K562 (cell line): ENCODE data around the gene RPE65. TPM values are rescaled to one million over a fixed set of nuclear protein-coding genes. Genes with fewer than 3 reads are reported as not detected.

Source experiments
- ATAC-seq: fragments of 200-7000 bp; cut with Tn5 transposase; 3 replicates; pipeline ENCODE4 v1.9.1; 2020; ENCODE audit warnings: moderate library complexity
- BruUV-seq: library from RNA; stranded (reverse); fragments of 400-500 nt; replicated peaks from 2 replicates; lab custom pipeline; 2021; lab: Mats Ljungman, UMichigan
- CTCF ChIA-PET: fragments of 300-600 bp; formaldehyde crosslinking; extraction: SDS; loops from one replicate; lab custom pipeline; 2021; ENCODE audit warnings: low intra/inter-chr PET ratio; lab: Yijun Ruan, JAX
- POLR2A ChIA-PET: fragments of 300-600, 350-650 bp; sonication (Branson Sonifier 250); formaldehyde crosslinking; extraction: SDS; loops from one replicate; lab custom pipeline; 2021; ENCODE audit warnings: antibody characterized with exemption, inconsistent platforms; lab: Yijun Ruan, JAX
- DNase-seq, 4 experiments: peaks; one replicate each; pipeline versions ENCODE4 v3.0.0 to v3.0.0-alpha.2; 2011 to 2018; ENCODE audit warnings: low spot score in 3 of 4, mixed read lengths in 3 of 4; ENCODE audit errors: extremely low read depth in 1 of 4
- FAIRE-seq: peaks from 2 replicates; lab custom pipeline; 2011; peaks lifted over from hg19 to GRCh38; lab: Jason Lieb, UNC
- H2AFZ ChIP-seq: 2 replicates; pipeline ENCODE4 v1.6.0; 2011; ENCODE audit warnings: low read depth, low read length, control low read depth, inconsistent platforms
- H3K27ac ChIP-seq: fragments of 200-600 bp; 3 replicates; pipeline ENCODE4 v1.8.0; 2011; ENCODE audit warnings: low read depth, mild to moderate bottlenecking, control low read depth, inconsistent platforms, low read length, moderate library complexity, mixed read lengths; ENCODE audit errors: extremely low read depth
- H3K27me3 ChIP-seq, 2 experiments: fragments of 300-600 bp in 1 of 2; 2 replicates in 1 of 2; 3 replicates in 1 of 2; pipeline versions ENCODE4 v1.6.0 to v1.8.0; 2011; ENCODE audit warnings: inconsistent platforms in 2 of 2, low read length in 2 of 2, mild to moderate bottlenecking in 1 of 2, mixed read lengths in 1 of 2, moderate library complexity in 1 of 2; ENCODE audit not compliant: control insufficient read depth in 2 of 2, insufficient read depth in 2 of 2
- H3K36me3 ChIP-seq: fragments of 300-600 bp; 3 replicates; pipeline ENCODE4 v1.8.0; 2011; ENCODE audit warnings: mild to moderate bottlenecking, low read length, inconsistent platforms; ENCODE audit not compliant: control insufficient read depth, insufficient read depth
- H3K4me1 ChIP-seq, 2 experiments: fragments of 200-600 bp in 1 of 2; replicated peaks in 1 of 2; 2 replicates in 1 of 2; 3 replicates in 1 of 2; pipeline versions ENCODE4 v1.5.1 to v1.8.0; 2011; ENCODE audit warnings: inconsistent platforms in 2 of 2, low read length in 2 of 2, mild to moderate bottlenecking in 1 of 2, mixed read lengths in 1 of 2, moderate library complexity in 1 of 2; ENCODE audit not compliant: control insufficient read depth in 2 of 2, insufficient read depth in 2 of 2
- H3K4me2 ChIP-seq: 2 replicates; pipeline ENCODE4 v1.6.1; 2011; ENCODE audit warnings: low read length, control low read depth, inconsistent platforms, mixed read lengths; ENCODE audit not compliant: insufficient read depth
- H3K4me3 ChIP-seq: fragments of 200-600 bp; sonication (generic), shearing (Covaris generic); 2 replicates; pipeline ENCODE4 v1.5.1; 2016; ENCODE audit warnings: control low read depth, inconsistent platforms
- H3K79me2 ChIP-seq: fragments of 200-600 bp; 3 replicates; pipeline ENCODE4 v1.8.0; 2011; ENCODE audit warnings: low read length, inconsistent platforms; ENCODE audit not compliant: control insufficient read depth, insufficient read depth
- H3K9ac ChIP-seq, 2 experiments: 2 replicates each; pipeline versions ENCODE4 v1.6.0 to v1.6.1; 2011; ENCODE audit warnings: low read depth in 2 of 2, low read length in 2 of 2, control low read depth in 1 of 2, inconsistent platforms in 1 of 2, mild to moderate bottlenecking in 1 of 2, mixed read lengths in 1 of 2; ENCODE audit not compliant: insufficient read depth in 1 of 2
- H3K9me1 ChIP-seq: one replicate; pipeline ENCODE4 v1.6.0; 2011; ENCODE audit warnings: inconsistent platforms, mild to moderate bottlenecking, low read length, moderate library complexity; ENCODE audit not compliant: control insufficient read depth, insufficient read depth
- H3K9me3 ChIP-seq: replicated peaks from 2 replicates; pipeline ENCODE4 v1.5.1; 2011; ENCODE audit warnings: low read depth, low read length, inconsistent platforms; ENCODE audit not compliant: control insufficient read depth, insufficient read depth
- H4K20me1 ChIP-seq: replicated peaks from 2 replicates; pipeline ENCODE4 v1.6.1; 2011; ENCODE audit warnings: low read length, inconsistent platforms, mixed read lengths; ENCODE audit not compliant: control insufficient read depth, insufficient read depth
- ATF3 ChIP-seq, 2 experiments: fragments of 450-650 bp in 1 of 2; sonication (generic) in 1 of 2; formaldehyde crosslinking in 1 of 2; IDR thresholded peaks in 1 of 2; conservative IDR thresholded peaks in 1 of 2; 2 replicates each; pipeline versions ENCODE4 v1.6.1 to v1.8.1; 2016 to 2023; ENCODE audit warnings: mild to moderate bottlenecking in 2 of 2, moderate library complexity in 2 of 2, inconsistent platforms in 1 of 2, missing genetic modification reagents in 1 of 2
- HMBOX1 ChIP-seq: sonication (generic); IDR thresholded peaks from 2 replicates; pipeline ENCODE4 v1.6.1; 2016
- MLLT1 ChIP-seq, 2 experiments: fragments of 450-650 bp; IDR thresholded peaks; 2 replicates each; pipeline ENCODE4 v1.6.1; 2016
- NCOA1 ChIP-seq: fragments of 450-650 bp; IDR thresholded peaks from 2 replicates; pipeline ENCODE4 v1.6.1; 2016; ENCODE audit warnings: low read depth
- ZBTB34 ChIP-seq: fragments of 250-450 bp; sonication (Bioruptor Pico); IDR thresholded peaks from 2 replicates; pipeline ENCODE4 v1.8.0; 2021; ENCODE audit warnings: mild to moderate bottlenecking, moderate library complexity
- ZNF507 ChIP-seq: conservative IDR thresholded peaks from 2 replicates; pipeline ENCODE4 v1.6.1; 2017; ENCODE audit warnings: missing genetic modification characterization, missing compliant biosample characterization
- ZNF512 ChIP-seq: IDR thresholded peaks from 2 replicates; pipeline ENCODE4 v1.6.1; 2016; ENCODE audit warnings: missing genetic modification characterization, missing compliant biosample characterization
- ZNF639 ChIP-seq, 2 experiments: fragments of 200-800 bp in 1 of 2; sonication (Bioruptor generic) in 1 of 2; sonication (generic) in 1 of 2; formaldehyde crosslinking in 1 of 2; IDR thresholded peaks in 1 of 2; conservative IDR thresholded peaks in 1 of 2; 2 replicates each; pipeline versions ENCODE4 v1.5.0 to v1.6.1; 2016 to 2020; ENCODE audit warnings: missing compliant biosample characterization in 1 of 2, missing genetic modification characterization in 1 of 2, missing genetic modification reagents in 1 of 2
- WGBS: fragments of 100-300 bp; shearing (Covaris generic); methylation state at CpG from one replicate; pipeline ENCODE4 v1.1.6; 2016; ENCODE audit warnings: low coverage, mixed read lengths; ENCODE audit not compliant: insufficient coverage; ENCODE audit errors: missing lambda C conversion rate; 5-methylcytosine and 5-hydroxymethylcytosine counted together
- in situ Hi-C: fragments of 300-500 bp; cut with MboI; formaldehyde crosslinking; loops from 4 replicates; pipeline ENCODE4 v1.15.0; 2018; ENCODE audit warnings: inconsistent platforms, mixed read lengths
- intact Hi-C: fragments of 100-400 bp; cut with micrococcal nuclease; formaldehyde crosslinking; loops from 2 replicates; pipeline ENCODE4 v1.14.2; 2022
- polyA plus RNA-seq, 8 experiments: library from polyadenylated mRNA; depleted of rRNA in 4 of 8; stranded (reverse) in 5 of 8; unstranded in 3 of 8; fragments of >200 nt; fragmentation: Nextera tagmentation in 2 of 8; fragmentation: Illumina TruSeq in 1 of 8; extraction: Ambion mirVana in 2 of 8; extraction: Trizol in 1 of 8; gene quantifications; 2 replicates each; pipeline versions ENCODE4 v1.2.1 to v1.2.3, GENCODE V29; 2011 to 2014; ENCODE audit warnings: inconsistent platforms in 1 of 8, missing spikeins in 1 of 8
- total RNA-seq, 7 experiments: library from RNA; depleted of rRNA in 6 of 7; stranded (reverse); fragments of >200 nt in 6 of 7; fragmentation: Illumina TruSeq in 2 of 7; extraction: Trizol in 2 of 7; gene quantifications; 2 replicates each; pipeline versions ENCODE4 v1.2.1 to v1.2.3, GENCODE V29; 2011 to 2021; ENCODE audit warnings: low replicate concordance in 1 of 7

RPE65 gene
- total and polyA plus RNA-seq, 9 of the 15 experiments (the other 6 are each of a cell fraction or from before 2014, with no cell fraction given): 0.14 TPM; not detected in 8

GRCh38 chr1:68495968-68496679 lies 46.4 kb upstream of the RPE65 start (continued):
- TF ChIP-seq ATF3 (IDR thresholded peaks at IDR 0.05) (no peak; the same call in 1 of the 2 replicates), ATF3 (CRISPR knock-in tag; conservative IDR thresholded peaks at IDR 0.05) (0 out of 2 replicates have a peak, but pooled peaks have one; percentile 56), ZBTB34 (CRISPR knock-in tag) (no peak)

GRCh38 chr1:68495532-68495931 lies 45.8 kb upstream of the RPE65 start:
- peaks cover 56% of the 10 kb centered on the region for H3K79me2 ChIP-seq
- H3K9me3 ChIP-seq: no peaks in the 10 kb centered on the region
- peak overlapping the region in 1 of 2 experiments; percentile 99; a peak in 2 of 4 replicates for H3K9ac ChIP-seq
- DNase-seq (peak in 3 of 4 experiments; percentile 8 to 24 (median 9)), FAIRE-seq (no peak), ATAC-seq (peak; percentile 33)
- peak overlapping the region; percentile 93 for H3K4me2 ChIP-seq
- peak overlapping the region; percentile 99 for H3K27ac ChIP-seq
- peak overlapping the region; percentile 99 for H2AFZ ChIP-seq
- H3K4me1 ChIP-seq: peaks cover 3 to 7% of the 10 kb centered on the region in 2 experiments; a peak in 1 of 5 replicates
- H3K9me1 ChIP-seq: no peaks in the 10 kb centered on the region
- no peaks in the 10 kb centered on the region for H4K20me1 ChIP-seq
- POLR2A ChIA-PET: interaction anchor here (0.7 to 1.5 kb wide), 4 partner anchors 10 to 91 kb away, joined by 3 to 4 read pairs (median 4); no protein-coding TSS in a partner anchor
- in situ Hi-C loops: loop anchor here (25.0 kb wide), 1 partner anchor 1642 kb away; no protein-coding TSS in a partner anchor
- no peaks in the 10 kb centered on the region for H3K27me3 ChIP-seq
- no TSS peak for BruUV-seq
- peak overlapping the region; percentile 76 for H3K4me3 ChIP-seq
- peaks cover 29% of the 10 kb centered on the region for H3K36me3 ChIP-seq
- intact Hi-C loops: no loop called here
- WGBS: 5% methylated on average over 3 of the region's 3 CpGs
- CTCF ChIA-PET: no interaction called here
- no peak for TF ChIP-seq NCOA1
- no peak for TF ChIP-seq ZNF507
- peak; percentile 39; the same call in 1 of the 2 replicates for TF ChIP-seq HMBOX1
- no peak for TF ChIP-seq ZNF639 (CRISPR knock-in tag; conservative IDR thresholded peaks at IDR 0.05 in 1 of 2, IDR thresholded peaks at IDR 0.05 in 1 of 2)
- TF ChIP-seq MLLT1 (IDR thresholded peaks at IDR 0.05): peak in 1 of 2 experiments; percentile 35; a peak in 1 of 4 replicates
- no peak for TF ChIP-seq ZNF512
